OCI-LY1 (cell line): ENCODE measurements around the gene SPEM3.

Experiments
- H2AFZ ChIP-seq: fragments of 200-600 bp; sonication (generic), shearing (Covaris generic); 2 replicates; pipeline ENCODE4 v1.6.0; 2014; ENCODE audit warnings: antibody characterized with exemption, mild to moderate bottlenecking, low read length
- H3F3A ChIP-seq: fragments of 200-600 bp; sonication (generic), shearing (Covaris generic); 2 replicates; pipeline ENCODE4 v1.6.0; 2014; ENCODE audit warnings: mild to moderate bottlenecking, antibody characterized with exemption, low read length, moderate library complexity; ENCODE audit not compliant: insufficient read depth
- H3K27ac ChIP-seq: fragments of 200-600 bp; sonication (generic); 2 replicates; pipeline ENCODE4 v1.5.1; 2014; ENCODE audit warnings: low read length, mixed run types, mild to moderate bottlenecking, low read depth; ENCODE audit not compliant: poor library complexity, severe bottlenecking
- H3K27me3 ChIP-seq: fragments of 200-600 bp; sonication (generic); 2 replicates; pipeline ENCODE4 v1.6.0; 2014; ENCODE audit warnings: antibody characterized with exemption, mild to moderate bottlenecking, low read length, moderate library complexity; ENCODE audit not compliant: insufficient read depth
- H3K36me3 ChIP-seq: fragments of 200-600 bp; sonication (generic); 2 replicates; pipeline ENCODE4 v1.6.1; 2014; ENCODE audit warnings: mild to moderate bottlenecking, antibody characterized with exemption, low read length, moderate library complexity, mixed read lengths; ENCODE audit not compliant: insufficient read depth
- H3K4me1 ChIP-seq: fragments of 200-600 bp; sonication (generic); 2 replicates; pipeline ENCODE4 v1.5.1; 2014; ENCODE audit warnings: mild to moderate bottlenecking, low read length, moderate library complexity; ENCODE audit not compliant: insufficient read depth, severe bottlenecking
- H3K4me2 ChIP-seq: fragments of 200-600 bp; sonication (generic), shearing (Covaris generic); 2 replicates; pipeline ENCODE4 v1.6.1; 2014; ENCODE audit warnings: low read length
- H3K4me3 ChIP-seq: fragments of 200-600 bp; sonication (generic); 2 replicates; pipeline ENCODE4 v1.5.1; 2014; ENCODE audit warnings: low read length, low read depth, mild to moderate bottlenecking, mixed read lengths; ENCODE audit not compliant: poor library complexity, severe bottlenecking
- H3K79me2 ChIP-seq: fragments of 200-600 bp; shearing (Covaris generic); 2 replicates; pipeline ENCODE4 v1.6.1; 2016; ENCODE audit warnings: mixed run types, low read length, mixed read lengths; ENCODE audit not compliant: insufficient read depth
- H3K9ac ChIP-seq: fragments of 200-600 bp; sonication (generic), shearing (Covaris generic); 2 replicates; pipeline ENCODE4 v1.6.1; 2014; ENCODE audit warnings: mild to moderate bottlenecking, low read length, mixed read lengths
- H3K9me2 ChIP-seq: fragments of 200-600 bp; sonication (generic), shearing (Covaris generic); 2 replicates; pipeline ENCODE4 v1.6.1; 2014; ENCODE audit warnings: low read depth, mild to moderate bottlenecking, low read length, mixed read lengths
- H3K9me3 ChIP-seq: fragments of 200-600 bp; shearing (Covaris generic); 2 replicates; pipeline ENCODE4 v1.6.1; 2014; ENCODE audit warnings: low read length, mixed read lengths
- H4K20me1 ChIP-seq: fragments of 200-600 bp; sonication (generic), shearing (Covaris generic); 2 replicates; pipeline ENCODE4 v1.6.0; 2016; ENCODE audit warnings: mild to moderate bottlenecking, low read length; ENCODE audit not compliant: insufficient read depth
- EZH2 ChIP-seq: fragments of 200-600 bp; sonication (generic), shearing (Covaris generic); IDR thresholded peaks from 2 replicates; pipeline ENCODE4 v1.8.0; 2017; ENCODE audit warnings: borderline replicate concordance, mixed run types, mild to moderate bottlenecking, antibody characterized with exemption, low read length, moderate library complexity, mixed read lengths
- TF ChIP-seq, protein P1 (sequence below): fragments of 200-600 bp; sonication (generic), shearing (Covaris generic); IDR thresholded peaks from 2 replicates; pipeline ENCODE4 v1.5.1; 2017; ENCODE audit warnings: mild to moderate bottlenecking, antibody characterized with exemption, low read length, moderate library complexity, mixed read lengths

SPEM3 gene

DNA sequence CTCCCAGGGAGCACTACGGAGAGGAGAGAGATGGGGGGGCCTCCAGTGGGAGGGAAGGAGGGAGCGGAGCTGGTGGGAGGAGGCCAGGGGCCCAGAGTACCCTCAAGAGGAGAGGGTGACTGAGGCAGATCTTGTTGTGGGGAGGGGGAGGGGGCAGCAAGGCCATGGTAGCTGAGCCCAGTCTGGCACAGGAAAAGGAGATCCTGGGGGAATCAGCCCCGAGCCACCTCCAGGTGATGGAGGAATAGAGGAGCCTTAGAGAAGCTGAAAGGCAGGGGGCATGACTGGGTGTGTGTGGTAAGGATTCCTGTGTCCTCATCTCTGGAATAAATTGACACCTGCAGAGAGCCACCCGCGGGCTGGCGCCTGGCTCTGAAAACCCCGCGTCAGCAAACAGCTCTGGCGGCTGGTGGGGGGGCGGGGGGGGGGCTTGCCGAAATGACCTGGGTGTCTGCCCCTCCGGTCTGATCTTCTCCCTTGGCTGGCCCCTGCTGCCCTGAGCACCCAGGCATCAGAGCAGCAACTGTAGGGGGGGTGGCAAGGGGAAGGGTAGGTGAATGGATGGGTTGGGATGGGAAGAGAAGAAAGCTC lies 22.3 kb upstream of the SPEM3 start:
- peaks cover 9% of the 10 kb centered on the region for H3K27me3 ChIP-seq
- H3K27ac ChIP-seq, result no peak overlapping the region
- no peak overlapping the region for H2AFZ ChIP-seq
- H3F3A ChIP-seq, result 0 out of 2 replicates have a peak, but pooled peaks cover 3% of the 10 kb centered on the region
- no peaks in the 10 kb centered on the region for H3K9me3 ChIP-seq
- no peak overlapping the region for H3K4me3 ChIP-seq
- peaks cover 15% of the 10 kb centered on the region for H3K4me1 ChIP-seq
- TF ChIP-seq EZH2, result no peak
- TF ChIP-seq, protein P1, sequence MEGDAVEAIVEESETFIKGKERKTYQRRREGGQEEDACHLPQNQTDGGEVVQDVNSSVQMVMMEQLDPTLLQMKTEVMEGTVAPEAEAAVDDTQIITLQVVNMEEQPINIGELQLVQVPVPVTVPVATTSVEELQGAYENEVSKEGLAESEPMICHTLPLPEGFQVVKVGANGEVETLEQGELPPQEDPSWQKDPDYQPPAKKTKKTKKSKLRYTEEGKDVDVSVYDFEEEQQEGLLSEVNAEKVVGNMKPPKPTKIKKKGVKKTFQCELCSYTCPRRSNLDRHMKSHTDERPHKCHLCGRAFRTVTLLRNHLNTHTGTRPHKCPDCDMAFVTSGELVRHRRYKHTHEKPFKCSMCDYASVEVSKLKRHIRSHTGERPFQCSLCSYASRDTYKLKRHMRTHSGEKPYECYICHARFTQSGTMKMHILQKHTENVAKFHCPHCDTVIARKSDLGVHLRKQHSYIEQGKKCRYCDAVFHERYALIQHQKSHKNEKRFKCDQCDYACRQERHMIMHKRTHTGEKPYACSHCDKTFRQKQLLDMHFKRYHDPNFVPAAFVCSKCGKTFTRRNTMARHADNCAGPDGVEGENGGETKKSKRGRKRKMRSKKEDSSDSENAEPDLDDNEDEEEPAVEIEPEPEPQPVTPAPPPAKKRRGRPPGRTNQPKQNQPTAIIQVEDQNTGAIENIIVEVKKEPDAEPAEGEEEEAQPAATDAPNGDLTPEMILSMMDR, result no peak
- H3K9me2 ChIP-seq, result no peaks in the 10 kb centered on the region
- no peak overlapping the region for H3K4me2 ChIP-seq
- H3K79me2 ChIP-seq, result no peaks in the 10 kb centered on the region
- H3K36me3 ChIP-seq, result no peaks in the 10 kb centered on the region
- no peak overlapping the region for H3K9ac ChIP-seq
- no peaks in the 10 kb centered on the region for H4K20me1 ChIP-seq

DNA sequence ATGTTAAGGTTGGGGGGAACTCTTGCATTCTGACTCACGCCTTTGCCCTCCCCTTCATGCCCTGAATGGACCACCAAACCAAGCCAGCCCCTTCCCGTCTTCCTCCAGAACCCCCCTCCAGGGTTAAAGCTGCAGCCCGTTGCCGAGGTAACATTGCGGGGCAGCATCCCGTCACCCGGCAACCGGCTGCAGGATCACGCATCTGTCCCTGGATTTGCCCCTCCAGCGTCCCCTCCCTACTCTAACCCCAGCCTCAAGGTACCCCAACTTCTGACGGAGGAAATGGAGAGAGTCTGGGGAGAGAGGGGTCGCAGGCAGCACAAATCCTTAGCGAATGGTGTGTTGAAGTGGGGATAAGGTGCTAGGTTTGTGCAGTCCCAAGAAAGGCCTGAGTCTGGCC lies 21.6 kb upstream of the SPEM3 start:
- H3K4me2 ChIP-seq, result no peak overlapping the region
- H3K36me3 ChIP-seq, result no peaks in the 10 kb centered on the region
- no peak overlapping the region for H3K4me3 ChIP-seq
- TF ChIP-seq EZH2, result no peak
- TF ChIP-seq, protein P1, result no peak
- peaks cover 9% of the 10 kb centered on the region for H3K27me3 ChIP-seq
- peaks cover 15% of the 10 kb centered on the region for H3K4me1 ChIP-seq
- H3K9ac ChIP-seq, result no peak overlapping the region
- H3K27ac ChIP-seq, result no peak overlapping the region
- H3K79me2 ChIP-seq, result no peaks in the 10 kb centered on the region
- no peaks in the 10 kb centered on the region for H3K9me2 ChIP-seq
- H3F3A ChIP-seq, result 0 out of 2 replicates have a peak, but pooled peaks cover 3% of the 10 kb centered on the region
- no peak overlapping the region for H2AFZ ChIP-seq
- H4K20me1 ChIP-seq, result no peaks in the 10 kb centered on the region
- no peaks in the 10 kb centered on the region for H3K9me3 ChIP-seq

DNA sequence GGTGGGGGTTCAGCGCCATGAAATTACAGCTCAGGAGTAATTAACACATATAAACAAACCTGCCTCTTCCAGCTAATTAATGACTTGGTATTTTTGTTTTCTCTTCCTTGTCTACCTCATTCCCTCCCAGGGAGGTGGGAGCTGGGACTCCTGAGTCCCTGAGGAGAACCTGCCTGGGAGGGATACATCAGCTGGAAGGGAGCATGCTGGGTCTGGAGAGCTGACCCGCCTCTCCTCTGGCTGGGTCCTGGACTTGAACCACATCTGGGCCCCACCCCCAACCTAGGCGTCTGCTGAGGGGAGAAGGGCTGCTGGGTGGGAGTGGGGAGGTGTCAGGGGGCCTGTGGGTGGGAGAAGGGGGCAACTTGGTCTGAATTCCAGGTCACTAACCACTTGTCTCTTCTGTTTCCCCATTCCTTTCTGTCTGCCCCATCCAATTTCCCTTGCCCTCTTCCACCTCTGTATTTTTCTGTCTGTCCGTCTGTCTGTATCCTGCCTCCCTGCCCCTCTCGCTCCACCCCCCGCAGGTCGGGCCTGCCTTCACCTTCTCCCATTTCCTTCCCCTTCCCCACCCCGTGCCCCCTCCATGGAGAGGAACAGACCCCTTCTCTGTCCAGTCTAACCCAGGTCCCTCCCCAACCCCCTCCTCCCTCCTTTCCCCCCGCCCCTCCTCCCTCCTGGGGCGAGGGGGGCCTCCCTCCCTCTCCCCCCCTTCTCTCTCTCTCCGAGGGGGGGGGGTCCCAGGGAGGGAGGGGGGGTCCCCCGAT lies 21.0 kb upstream of the SPEM3 start, which contains the start of gene NLGN2:
NLGN2 (plus strand) TSS at position 361 of the 767 bp plus-strand sequence. CDS start 411 bp downstream, outside the sequence.
- Histone ChIP-seq H3K9ac (no peak within 1 kb of the TSS), H3K4me3 (no peak within 1 kb of the TSS), H3K27ac (no peak within 1 kb of the TSS), H3F3A (0 out of 2 replicates have a peak, but pooled peaks cover 3% of the 10 kb centered on the region), H3K27me3 (peaks cover 9% of the 10 kb centered on the region), H3K9me2 (no peaks in the 10 kb centered on the region), H3K36me3 (no peaks in the 10 kb centered on the region), H3K4me2 (no peak within 1 kb of the TSS), H3K4me1 (peaks cover 15% of the 10 kb centered on the region), H3K79me2 (no peaks in the 10 kb centered on the region), H4K20me1 (no peaks in the 10 kb centered on the region), H3K9me3 (no peaks in the 10 kb centered on the region), H2AFZ (no peak within 1 kb of the TSS)
- no peak for TF ChIP-seq EZH2
- TF ChIP-seq, protein P1, result no peak
